Peyer's patch (tissue), 4 donors: ENCODE measurements around the gene OPA1. TPM values are rescaled to one million over a fixed set of nuclear protein-coding genes. Genes with fewer than 3 reads are reported as not detected.

Source experiments
- DNase-seq, 3 donors: peaks; one replicate each; pipeline ENCODE4 v3.0.0-alpha.2; 2017 to 2019
- H3K27ac ChIP-seq, 4 donors: fragments of 200-600 bp; sonication (generic); one replicate each; pipeline ENCODE4 v1.5.1; 2016 to 2019
- H3K27me3 ChIP-seq, 2 donors: fragments of 200-600 bp; sonication (generic); one replicate each; pipeline ENCODE4 v1.5.1; 2019
- H3K36me3 ChIP-seq, 3 donors: fragments of 200-600 bp; sonication (generic); one replicate each; pipeline ENCODE4 v1.5.1; 2016 to 2019
- H3K4me1 ChIP-seq, 4 donors: fragments of 200-600 bp; sonication (generic); one replicate each; pipeline ENCODE4 v1.5.1; 2016 to 2019
- H3K4me3 ChIP-seq, 4 donors: fragments of 200-600 bp; sonication (generic); 1 replicate in 3 of 4; 2 replicates in 1 of 4; pipeline ENCODE4 v1.5.1; 2016 to 2019; ENCODE audit warnings: mild to moderate bottlenecking in 1 of 4
- H3K9me3 ChIP-seq, 4 donors: fragments of 200-600 bp; sonication (generic); one replicate each; pipeline ENCODE4 v1.5.1; 2016 to 2019; ENCODE audit warnings: mild to moderate bottlenecking in 1 of 4
- CTCF ChIP-seq, 6 experiments: fragments of 450-650 bp in 4 of 6; fragments of 200-600 bp in 2 of 6; sonication (generic) in 1 of 6; IDR thresholded peaks; one replicate each; pipeline ENCODE4 v1.5.1; 2017 to 2019; ENCODE audit warnings: antibody characterized with exemption in 6 of 6, mild to moderate bottlenecking in 3 of 6, moderate library complexity in 1 of 6
- POLR2A ChIP-seq, 2 donors: fragments of 450-650 bp; IDR thresholded peaks; one replicate each; pipeline ENCODE4 v1.5.1; 2017; ENCODE audit warnings: antibody characterized with exemption in 2 of 2, mild to moderate bottlenecking in 2 of 2, moderate library complexity in 2 of 2
- total RNA-seq, 4 donors: library from RNA; depleted of rRNA; stranded (reverse); fragments of >200 nt; gene quantifications; one replicate each; pipeline ENCODE4 v1.1.0, GENCODE V29; 2016

The OPA1 gene
- total RNA-seq, 4 donors from 2014 or later, result 66.9 to 89.1 (median 78.0) TPM

GRCh38 chr3:193573403-193574191 lies 19.4 kb upstream of the OPA1 start:
- no peak for TF ChIP-seq POLR2A (IDR thresholded peaks at IDR 0.05)
- TF ChIP-seq CTCF (IDR thresholded peaks at IDR 0.05), result no peak
- no peaks in the 10 kb centered on the region for H3K27me3 ChIP-seq
- DNase-seq, result no peak
- no peak overlapping the region for H3K4me3 ChIP-seq
- no peaks in the 10 kb centered on the region for H3K9me3 ChIP-seq
- no peaks in the 10 kb centered on the region for H3K36me3 ChIP-seq
- H3K27ac ChIP-seq, result no peak overlapping the region
- H3K4me1 ChIP-seq, result no peaks in the 10 kb centered on the region

- Histone ChIP-seq H3K27ac (no peak overlapping the region), H3K36me3 (no peaks in the 10 kb centered on the region), H3K27me3 (no peaks in the 10 kb centered on the region), H3K9me3 (no peaks in the 10 kb centered on the region), H3K4me1 (no peaks in the 10 kb centered on the region), H3K4me3 (no peak overlapping the region)
- TF ChIP-seq POLR2A (IDR thresholded peaks at IDR 0.05), result no peak
- no peak for TF ChIP-seq CTCF (IDR thresholded peaks at IDR 0.05)
- no peak for DNase-seq
Observed at GRCh38 chr3:193574488-193575070, 18.4 kb upstream of the OPA1 start.

DNA sequence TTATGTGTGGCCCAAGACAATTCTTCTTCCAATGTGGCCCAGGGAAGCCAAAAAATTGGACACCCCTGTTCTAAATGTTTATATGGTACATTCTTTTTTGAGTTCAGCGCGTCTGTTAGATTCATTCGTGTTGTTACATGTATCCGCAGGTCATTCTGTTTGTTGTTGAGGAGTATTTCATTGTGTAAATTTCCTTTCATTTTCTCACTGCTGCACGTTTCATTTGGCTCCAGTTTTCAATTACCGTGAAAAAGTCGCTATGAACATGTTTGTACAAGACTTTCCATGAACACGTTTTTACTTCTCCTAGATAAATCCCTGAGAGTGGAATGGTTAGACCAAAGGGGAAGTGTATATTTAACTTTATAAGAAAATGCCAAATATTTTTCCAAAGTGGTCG lies 7.5 kb upstream of the OPA1 start:
- no peak overlapping the region for H3K4me3 ChIP-seq
- TF ChIP-seq CTCF (IDR thresholded peaks at IDR 0.05) (no peak), POLR2A (IDR thresholded peaks at IDR 0.05) (no peak)
- no peaks in the 10 kb centered on the region for H3K9me3 ChIP-seq
- H3K36me3 ChIP-seq, result no peaks in the 10 kb centered on the region
- H3K27me3 ChIP-seq, result no peaks in the 10 kb centered on the region
- DNase-seq, result no peak
- H3K27ac ChIP-seq, result no peak overlapping the region
- no peaks in the 10 kb centered on the region for H3K4me1 ChIP-seq

- no peaks in the 10 kb centered on the region for H3K27me3 ChIP-seq
- no peaks in the 10 kb centered on the region for H3K36me3 ChIP-seq
- no peak overlapping the region for H3K4me3 ChIP-seq
- no peak overlapping the region for H3K27ac ChIP-seq
- DNase-seq, result no peak
- H3K4me1 ChIP-seq, result no peaks in the 10 kb centered on the region
- TF ChIP-seq CTCF (IDR thresholded peaks at IDR 0.05) (no peak), POLR2A (IDR thresholded peaks at IDR 0.05) (no peak)
- no peaks in the 10 kb centered on the region for H3K9me3 ChIP-seq
Observed at GRCh38 chr3:193586526-193586925, 6.5 kb upstream of the OPA1 start.

DNA sequence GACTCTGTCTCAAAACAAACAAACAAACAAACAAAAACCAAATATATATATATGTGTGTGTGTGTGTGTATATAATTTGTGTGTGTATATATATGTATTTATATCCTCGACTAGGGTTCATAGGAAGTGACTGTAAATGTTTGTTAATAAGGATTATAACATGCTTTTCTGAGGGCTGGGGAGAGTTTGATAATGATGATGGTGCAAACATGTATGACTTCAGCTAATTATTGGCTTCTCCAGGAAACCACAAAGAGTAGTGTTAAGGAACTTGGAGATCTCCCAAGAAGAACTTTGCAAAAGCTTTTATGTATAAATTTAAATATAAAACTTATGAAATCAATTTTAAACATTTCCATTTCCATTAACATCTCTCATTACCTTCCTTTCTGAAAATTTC lies 3.9 kb upstream of the OPA1 start:
- H3K27me3 ChIP-seq, result no peaks in the 10 kb centered on the region
- no peak for DNase-seq
- H3K4me1 ChIP-seq, result peaks cover 0 to 5% (median 1%) of the 10 kb centered on the region in 4 donors
- TF ChIP-seq CTCF (IDR thresholded peaks at IDR 0.05), result no peak
- no peak for TF ChIP-seq POLR2A (IDR thresholded peaks at IDR 0.05)
- H3K27ac ChIP-seq, result no peak overlapping the region
- H3K9me3 ChIP-seq, result no peaks in the 10 kb centered on the region
- H3K4me3 ChIP-seq, result no peak overlapping the region
- H3K36me3 ChIP-seq, result no peaks in the 10 kb centered on the region
